Measurements from ENCODE around the gene GGPS1. TPM values are rescaled to one million over a fixed set of nuclear protein-coding genes. Genes with fewer than 3 reads are reported as not detected.

GGPS1 gene
- total and polyA plus RNA-seq, 2 donors from 2014 or later, result 38.3 to 39.0 TPM

DNA sequence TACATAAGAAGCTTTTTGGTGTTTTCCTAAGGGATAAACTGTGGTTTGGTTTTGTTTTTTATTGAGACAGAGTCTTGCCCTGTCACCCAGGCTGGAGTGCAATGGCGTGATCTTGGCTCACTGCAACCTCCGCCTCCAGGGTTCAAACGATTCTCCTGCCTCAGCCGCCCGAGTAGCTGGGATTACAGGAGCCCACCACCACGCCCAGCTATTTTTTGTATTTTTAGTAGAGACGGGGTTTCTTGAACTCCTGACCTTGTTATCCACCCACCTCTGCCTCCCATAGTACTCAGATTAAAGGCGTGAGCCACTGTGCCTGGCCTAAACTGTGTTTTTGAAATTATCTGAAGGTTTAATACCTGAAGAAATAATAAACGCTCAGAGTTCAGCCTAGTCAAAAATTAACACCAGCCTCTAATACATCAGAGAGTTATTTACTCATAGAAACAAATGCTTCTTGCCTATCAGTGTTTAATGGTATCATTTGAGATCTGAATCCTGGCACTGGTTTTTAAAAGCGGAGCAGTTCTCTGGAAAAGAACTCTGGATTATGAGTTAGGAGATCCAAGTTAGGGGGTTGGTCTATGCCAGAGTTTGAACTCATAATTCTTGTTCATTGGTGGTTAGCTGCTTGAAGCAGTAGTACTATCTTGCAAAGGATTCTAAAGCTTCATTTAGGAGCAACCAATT, 29.1 kb upstream of the GGPS1 start:
- Histone ChIP-seq H3K9me3 (ENCODE audit: control insufficient read depth in 2 of 3, insufficient read depth in 1 of 3, low read length in 3 of 3) (no peaks in the 10 kb centered on the region), H3K27ac (ENCODE audit: low read depth in 2 of 2, low read length in 2 of 2) (no peak overlapping the region), H3K9ac (ENCODE audit: low read length in 3 of 3) (no peak overlapping the region), H3K4me3 (ENCODE audit: low read length in 3 of 3) (no peak overlapping the region), H3K27me3 (ENCODE audit: control insufficient read depth, insufficient read depth, low read length) (no peaks in the 10 kb centered on the region), H3K4me1 (ENCODE audit: control insufficient read depth in 2 of 3, insufficient read depth in 2 of 3, low read depth in 1 of 3, low read length in 3 of 3) (peaks cover 0 to 9% (median 5%) of the 10 kb centered on the region in 3 donors), H3K36me3 (ENCODE audit: control insufficient read depth in 2 of 3, insufficient read depth in 3 of 3, low read length in 3 of 3) (no peaks in the 10 kb centered on the region)
- intact Hi-C loops (cut with DNase I), result no loop called here
- DNase-seq, result no peak
- FAIRE-seq, result no peak
- TF ChIP-seq, protein P1, sequence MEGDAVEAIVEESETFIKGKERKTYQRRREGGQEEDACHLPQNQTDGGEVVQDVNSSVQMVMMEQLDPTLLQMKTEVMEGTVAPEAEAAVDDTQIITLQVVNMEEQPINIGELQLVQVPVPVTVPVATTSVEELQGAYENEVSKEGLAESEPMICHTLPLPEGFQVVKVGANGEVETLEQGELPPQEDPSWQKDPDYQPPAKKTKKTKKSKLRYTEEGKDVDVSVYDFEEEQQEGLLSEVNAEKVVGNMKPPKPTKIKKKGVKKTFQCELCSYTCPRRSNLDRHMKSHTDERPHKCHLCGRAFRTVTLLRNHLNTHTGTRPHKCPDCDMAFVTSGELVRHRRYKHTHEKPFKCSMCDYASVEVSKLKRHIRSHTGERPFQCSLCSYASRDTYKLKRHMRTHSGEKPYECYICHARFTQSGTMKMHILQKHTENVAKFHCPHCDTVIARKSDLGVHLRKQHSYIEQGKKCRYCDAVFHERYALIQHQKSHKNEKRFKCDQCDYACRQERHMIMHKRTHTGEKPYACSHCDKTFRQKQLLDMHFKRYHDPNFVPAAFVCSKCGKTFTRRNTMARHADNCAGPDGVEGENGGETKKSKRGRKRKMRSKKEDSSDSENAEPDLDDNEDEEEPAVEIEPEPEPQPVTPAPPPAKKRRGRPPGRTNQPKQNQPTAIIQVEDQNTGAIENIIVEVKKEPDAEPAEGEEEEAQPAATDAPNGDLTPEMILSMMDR (IDR thresholded peaks at IDR 0.05; ENCODE audit: borderline replicate concordance, extremely low read depth, insufficient read depth), result no peak

DNA sequence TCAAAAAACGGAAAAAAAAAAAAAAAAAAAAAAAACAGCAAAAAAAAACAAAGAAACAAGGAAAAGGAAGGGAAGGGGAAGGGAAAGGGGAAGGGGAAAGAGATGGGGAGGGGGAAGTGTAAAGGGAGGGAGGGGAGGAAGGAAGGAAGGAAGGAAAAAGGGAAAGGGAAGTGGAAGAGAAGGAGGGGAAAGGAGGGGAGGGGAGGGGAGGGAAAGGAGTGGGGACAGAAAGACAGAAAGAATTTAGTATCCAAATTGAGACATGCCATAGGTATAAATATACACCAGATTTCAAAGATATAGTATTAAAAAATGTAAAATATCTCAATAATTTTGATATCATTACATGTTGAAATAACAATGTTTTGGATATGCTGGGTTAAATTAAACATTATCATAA, 26.2 kb upstream of the GGPS1 start:
- peaks cover 0 to 9% (median 5%) of the 10 kb centered on the region in 3 donors for H3K4me1 ChIP-seq (ENCODE audit: control insufficient read depth in 2 of 3, insufficient read depth in 2 of 3, low read depth in 1 of 3, low read length in 3 of 3)
- no peaks in the 10 kb centered on the region for H3K36me3 ChIP-seq (ENCODE audit: control insufficient read depth in 2 of 3, insufficient read depth in 3 of 3, low read length in 3 of 3)
- no peak overlapping the region for H3K4me3 ChIP-seq (ENCODE audit: low read length in 3 of 3)
- TF ChIP-seq, protein P1 (IDR thresholded peaks at IDR 0.05; ENCODE audit: borderline replicate concordance, extremely low read depth, insufficient read depth), result no peak
- H3K9me3 ChIP-seq (ENCODE audit: control insufficient read depth in 2 of 3, insufficient read depth in 1 of 3, low read length in 3 of 3), result no peaks in the 10 kb centered on the region
- H3K27ac ChIP-seq (ENCODE audit: low read depth in 2 of 2, low read length in 2 of 2), result no peak overlapping the region
- FAIRE-seq, result no peak
- intact Hi-C loops (cut with DNase I), result no loop called here
- H3K9ac ChIP-seq (ENCODE audit: low read length in 3 of 3), result no peak overlapping the region
- no peak for DNase-seq
- H3K27me3 ChIP-seq (ENCODE audit: control insufficient read depth, insufficient read depth, low read length), result no peaks in the 10 kb centered on the region

DNA sequence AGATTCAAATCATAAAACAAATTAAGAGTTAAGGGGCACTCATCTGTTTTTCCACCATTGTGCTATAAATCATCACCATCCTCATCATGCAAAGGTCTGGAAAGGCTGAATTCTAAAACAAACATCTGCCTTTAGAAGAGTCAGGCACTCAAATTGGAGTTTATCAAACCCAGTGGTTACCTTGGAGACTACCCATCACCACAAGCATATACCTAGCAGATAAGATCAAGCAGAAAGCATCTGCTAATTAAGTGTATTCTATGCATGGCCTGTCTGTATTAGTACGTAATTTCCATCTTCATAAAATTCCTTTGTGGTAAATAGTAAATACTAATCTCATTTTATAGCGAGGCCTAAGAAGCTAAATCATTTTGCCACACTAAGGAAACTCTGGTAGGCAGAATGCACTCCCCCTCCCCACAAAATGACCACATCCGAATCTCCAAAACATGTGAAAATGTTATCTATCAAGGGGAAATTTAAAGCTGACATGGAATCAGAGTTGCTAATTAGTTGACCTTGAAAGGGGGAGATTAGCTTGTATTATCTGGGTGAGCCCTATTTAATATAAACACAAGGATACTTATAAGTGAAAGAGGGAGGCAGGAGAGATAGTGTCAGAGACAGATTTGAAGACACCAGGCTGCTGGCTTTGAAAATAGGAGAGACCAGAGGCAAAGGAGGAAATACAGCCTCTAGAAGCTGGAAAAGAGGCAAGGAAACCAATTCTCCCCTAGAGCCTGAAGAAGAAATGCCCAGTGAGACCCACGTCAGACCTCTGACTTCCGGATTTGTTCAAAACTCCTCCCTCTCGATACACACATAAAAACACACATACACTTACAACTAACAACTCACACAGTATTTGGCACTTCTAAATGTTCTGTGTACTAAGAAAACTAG, 23.6 kb upstream of the GGPS1 start:
- H3K4me1 ChIP-seq (ENCODE audit: control insufficient read depth in 2 of 3, insufficient read depth in 2 of 3, low read depth in 1 of 3, low read length in 3 of 3), result no peaks in the 10 kb centered on the region
- no peak overlapping the region for H3K9ac ChIP-seq (ENCODE audit: low read length in 3 of 3)
- FAIRE-seq (no peak), DNase-seq (peak in 1 of 5 donors; percentile 10)
- H3K27ac ChIP-seq (ENCODE audit: low read depth in 2 of 2, low read length in 2 of 2), result no peak overlapping the region
- intact Hi-C loops (cut with DNase I), result no loop called here
- TF ChIP-seq, protein P1 (IDR thresholded peaks at IDR 0.05; ENCODE audit: borderline replicate concordance, extremely low read depth, insufficient read depth), result no peak
- H3K9me3 ChIP-seq (ENCODE audit: control insufficient read depth in 2 of 3, insufficient read depth in 1 of 3, low read length in 3 of 3), result no peaks in the 10 kb centered on the region
- no peak overlapping the region for H3K4me3 ChIP-seq (ENCODE audit: low read length in 3 of 3)
- H3K27me3 ChIP-seq (ENCODE audit: control insufficient read depth, insufficient read depth, low read length), result no peaks in the 10 kb centered on the region
- H3K36me3 ChIP-seq (ENCODE audit: control insufficient read depth in 2 of 3, insufficient read depth in 3 of 3, low read length in 3 of 3), result no peaks in the 10 kb centered on the region

Measured in kidney (tissue), 14 donors.